NT2/D1 (cell line): ENCODE data around the gene DIAPH2.

Experiments
- DNase-seq: peaks from one replicate; pipeline ENCODE4 v3.0.0-alpha.2; 2011; ENCODE audit warnings: low read depth, low spot score
- H3K27me3 ChIP-seq: 2 replicates; pipeline ENCODE4 v1.6.0; 2011; ENCODE audit warnings: mild to moderate bottlenecking; ENCODE audit not compliant: insufficient read length, insufficient read depth
- H3K36me3 ChIP-seq: 2 replicates; pipeline ENCODE4 v1.6.1; 2011; ENCODE audit warnings: mild to moderate bottlenecking, low read length, mixed read lengths; ENCODE audit not compliant: insufficient read depth, insufficient read length
- H3K4me1 ChIP-seq: 2 replicates; pipeline ENCODE4 v1.5.1; 2011; ENCODE audit not compliant: insufficient read depth, insufficient read length
- H3K4me3 ChIP-seq: 2 replicates; pipeline ENCODE4 v1.5.1; 2011; ENCODE audit warnings: low read depth; ENCODE audit not compliant: insufficient read length
- H3K9ac ChIP-seq: 2 replicates; pipeline ENCODE4 v1.6.0; 2011; ENCODE audit warnings: low read depth; ENCODE audit not compliant: insufficient read length
- H3K9me3 ChIP-seq: 2 replicates; pipeline ENCODE4 v1.5.1; 2011; ENCODE audit warnings: mild to moderate bottlenecking, low read length; ENCODE audit not compliant: insufficient read depth
- SUZ12 ChIP-seq: IDR thresholded peaks from 2 replicates; pipeline ENCODE4 v1.6.1; 2011; ENCODE audit not compliant: insufficient read length, insufficient read depth; ENCODE audit errors: extremely low read depth
- YY1 ChIP-seq: IDR thresholded peaks from 2 replicates; pipeline ENCODE4 v1.6.1; 2011; ENCODE audit not compliant: insufficient read length, insufficient read depth
- ZNF274 ChIP-seq: IDR thresholded peaks from 2 replicates; pipeline ENCODE4 v1.6.1; 2011; ENCODE audit warnings: mild to moderate bottlenecking, low read depth, low read length

DIAPH2 gene

GRCh38 chrX:97238632-97239031, 554.0 kb downstream of the DIAPH2 start:
- Histone ChIP-seq H3K27me3 (no peaks in the 10 kb centered on the region), H3K36me3 (no peaks in the 10 kb centered on the region), H3K9ac (no peak overlapping the region), H3K4me3 (no peak overlapping the region), H3K4me1 (no peaks in the 10 kb centered on the region), H3K9me3 (no peaks in the 10 kb centered on the region)
- no peak for TF ChIP-seq ZNF274
- TF ChIP-seq SUZ12: no peak
- TF ChIP-seq YY1: no peak
- peak; percentile 9 for DNase-seq

DNA sequence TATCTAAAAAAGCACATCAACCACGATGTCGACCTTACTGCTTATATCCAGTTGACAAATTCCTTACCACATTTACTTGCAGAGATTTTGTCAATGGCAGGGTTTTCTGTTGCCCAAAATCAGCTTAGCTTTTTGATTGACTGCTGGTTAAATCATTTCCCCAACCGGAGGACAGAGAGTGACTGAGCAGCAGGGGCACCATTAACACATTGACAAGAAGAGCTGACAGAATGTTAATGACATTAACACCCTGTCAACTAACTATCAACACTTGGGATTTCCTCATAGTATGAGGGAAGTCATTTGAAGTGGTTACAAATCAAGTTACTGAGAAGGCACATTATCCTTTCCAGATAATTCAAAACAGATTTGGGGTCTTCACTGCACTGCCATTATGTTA, 567.5 kb downstream of the DIAPH2 start:
- no peaks in the 10 kb centered on the region for H3K4me1 ChIP-seq
- H3K4me3 ChIP-seq: no peak overlapping the region
- H3K36me3 ChIP-seq: no peaks in the 10 kb centered on the region
- no peaks in the 10 kb centered on the region for H3K27me3 ChIP-seq
- DNase-seq: peak; percentile 18
- no peaks in the 10 kb centered on the region for H3K9me3 ChIP-seq
- H3K9ac ChIP-seq: no peak overlapping the region
- TF ChIP-seq YY1: no peak
- no peak for TF ChIP-seq ZNF274
- TF ChIP-seq SUZ12: no peak

DNA sequence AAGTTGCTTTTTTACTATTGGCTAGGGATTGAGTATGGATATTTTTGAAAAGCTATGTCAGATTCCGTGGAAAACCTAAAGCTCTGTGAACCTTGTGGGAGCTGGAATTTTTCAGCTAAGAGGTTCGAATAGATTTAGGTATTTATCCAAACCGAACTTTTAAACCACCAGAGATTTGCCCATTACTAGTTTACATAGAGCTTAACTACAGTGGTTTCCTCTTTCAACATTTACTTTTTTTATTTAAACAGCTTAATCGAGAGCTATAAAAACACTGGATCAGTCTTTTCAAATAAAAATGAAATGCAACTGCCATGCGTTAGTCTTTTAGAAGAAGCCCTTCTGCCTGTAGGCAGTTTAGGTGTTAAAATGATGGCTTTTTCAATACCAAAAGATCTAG, 576.0 kb downstream of the DIAPH2 start:
- no peak for DNase-seq
- Histone ChIP-seq H3K9ac (no peak overlapping the region), H3K9me3 (no peaks in the 10 kb centered on the region), H3K4me1 (no peaks in the 10 kb centered on the region), H3K27me3 (no peaks in the 10 kb centered on the region), H3K36me3 (no peaks in the 10 kb centered on the region), H3K4me3 (no peak overlapping the region)
- TF ChIP-seq YY1 (no peak), SUZ12 (no peak), ZNF274 (no peak)

DNA sequence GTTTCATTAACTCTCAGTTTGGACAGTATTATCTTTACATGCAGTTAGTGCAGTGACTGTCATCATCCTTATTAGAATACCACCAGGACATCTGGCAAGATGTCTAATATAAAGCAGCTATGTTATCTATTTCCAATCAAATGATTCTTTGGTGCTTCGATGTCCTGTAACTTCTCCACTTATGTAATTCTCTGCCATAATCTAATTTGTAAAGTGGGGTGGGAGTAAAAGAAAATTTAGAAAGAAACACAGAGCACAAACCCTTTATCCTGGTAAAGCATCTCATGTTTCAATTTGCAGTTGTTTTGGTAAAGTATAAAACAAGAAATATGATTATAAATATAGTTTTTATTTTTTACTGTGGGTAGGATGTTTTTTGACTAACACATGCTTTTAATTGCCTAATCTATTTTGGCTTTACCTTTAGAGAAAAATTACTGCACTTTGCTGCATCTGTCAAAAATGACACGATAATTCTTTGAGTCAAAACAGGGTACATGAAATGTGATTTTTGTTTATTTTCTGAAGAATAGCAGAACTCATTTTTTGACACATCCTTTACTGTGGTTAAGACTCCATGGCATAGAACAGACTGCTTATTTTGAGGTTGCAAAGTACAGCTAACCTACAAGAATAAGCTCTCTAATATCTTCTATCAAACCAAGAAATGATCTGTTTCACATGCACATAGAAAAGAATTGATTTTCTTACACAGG, 581.9 kb downstream of the DIAPH2 start:
- no peak overlapping the region for H3K4me3 ChIP-seq
- no peak overlapping the region for H3K9ac ChIP-seq
- no peaks in the 10 kb centered on the region for H3K9me3 ChIP-seq
- H3K27me3 ChIP-seq: no peaks in the 10 kb centered on the region
- no peaks in the 10 kb centered on the region for H3K4me1 ChIP-seq
- no peak for TF ChIP-seq ZNF274
- no peak for TF ChIP-seq SUZ12
- no peak for TF ChIP-seq YY1
- no peaks in the 10 kb centered on the region for H3K36me3 ChIP-seq
- DNase-seq: no peak

DNA sequence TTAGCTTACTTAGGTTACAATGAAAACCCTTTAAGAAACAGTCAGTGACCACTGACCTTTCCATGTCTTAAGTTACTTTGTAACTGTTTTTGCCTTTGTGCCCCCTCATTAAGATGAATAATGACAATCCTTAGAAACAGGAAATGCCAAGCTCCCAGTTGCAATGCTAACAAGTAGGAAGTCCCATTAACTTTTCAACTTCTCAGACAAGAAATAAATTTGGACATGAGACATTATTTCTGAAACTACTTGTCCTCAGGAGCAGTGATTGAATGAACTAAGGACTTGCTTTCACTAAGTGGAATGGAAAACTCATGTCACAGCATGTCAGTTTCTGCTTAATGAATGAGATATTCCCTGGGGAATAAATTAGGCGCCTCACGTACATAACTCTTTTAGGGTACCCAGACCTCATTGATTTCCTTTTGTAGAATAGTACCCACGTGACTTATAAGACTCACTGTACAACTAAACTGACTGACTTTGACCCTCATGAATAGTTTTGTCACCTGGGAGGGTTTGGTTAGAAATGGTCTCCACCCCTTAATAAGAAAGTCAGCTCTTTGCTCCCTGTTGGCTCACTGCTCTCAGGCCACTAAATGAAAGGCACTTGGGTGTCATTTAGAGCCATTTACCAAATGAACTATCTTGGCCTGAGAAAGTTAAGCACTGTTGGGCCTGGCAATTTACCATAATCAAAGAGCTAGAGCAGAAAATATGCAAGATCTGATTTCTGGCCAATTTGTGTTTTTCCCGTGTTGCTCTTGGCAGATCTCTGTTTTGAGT, 582.9 kb downstream of the DIAPH2 start:
- H3K9me3 ChIP-seq: no peaks in the 10 kb centered on the region
- H3K36me3 ChIP-seq: no peaks in the 10 kb centered on the region
- no peaks in the 10 kb centered on the region for H3K27me3 ChIP-seq
- H3K4me1 ChIP-seq: no peaks in the 10 kb centered on the region
- no peak overlapping the region for H3K4me3 ChIP-seq
- DNase-seq: no peak
- H3K9ac ChIP-seq: no peak overlapping the region
- TF ChIP-seq YY1 (no peak), ZNF274 (no peak), SUZ12 (no peak)

DNA sequence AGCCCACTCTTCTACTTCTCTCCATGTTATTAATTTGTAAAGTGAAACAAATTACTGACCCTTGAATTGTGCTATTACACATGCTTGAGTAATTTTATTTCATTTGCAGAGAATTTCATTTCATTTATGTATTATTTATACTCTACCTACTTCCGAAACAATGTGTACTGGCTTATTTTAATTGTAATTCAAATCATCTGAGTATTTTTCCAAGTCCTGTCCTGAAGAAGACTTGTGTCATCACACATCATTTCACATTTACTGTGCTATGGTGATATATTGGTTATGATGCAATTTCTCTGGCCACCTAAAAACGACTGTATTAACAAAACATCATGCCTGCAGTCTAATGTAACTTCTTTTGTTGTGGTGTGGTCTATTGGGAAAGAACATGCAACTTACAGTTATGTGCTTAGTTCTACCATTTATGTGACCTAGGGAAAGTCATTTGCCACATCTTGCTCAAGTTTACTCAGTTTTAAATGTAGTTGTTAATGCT, 583.6 kb downstream of the DIAPH2 start:
- no peaks in the 10 kb centered on the region for H3K36me3 ChIP-seq
- H3K9ac ChIP-seq: no peak overlapping the region
- TF ChIP-seq YY1 (no peak), SUZ12 (no peak), ZNF274 (no peak)
- DNase-seq: no peak
- no peaks in the 10 kb centered on the region for H3K9me3 ChIP-seq
- no peaks in the 10 kb centered on the region for H3K27me3 ChIP-seq
- no peak overlapping the region for H3K4me3 ChIP-seq
- H3K4me1 ChIP-seq: no peaks in the 10 kb centered on the region

GRCh38 chrX:97284531-97284930, 599.9 kb downstream of the DIAPH2 start:
- no peak overlapping the region for H3K4me3 ChIP-seq

More at GRCh38 chrX:97284531-97284930, 599.9 kb downstream of the DIAPH2 start:
- H3K36me3 ChIP-seq: no peaks in the 10 kb centered on the region
- TF ChIP-seq SUZ12 (no peak), YY1 (no peak), ZNF274 (no peak)
- H3K9me3 ChIP-seq: no peaks in the 10 kb centered on the region
- no peaks in the 10 kb centered on the region for H3K27me3 ChIP-seq
- no peak for DNase-seq
- H3K4me1 ChIP-seq: no peaks in the 10 kb centered on the region
- no peak overlapping the region for H3K9ac ChIP-seq
